ENCODE data around the gene SLC26A2.

Gene SLC26A2

DNA sequence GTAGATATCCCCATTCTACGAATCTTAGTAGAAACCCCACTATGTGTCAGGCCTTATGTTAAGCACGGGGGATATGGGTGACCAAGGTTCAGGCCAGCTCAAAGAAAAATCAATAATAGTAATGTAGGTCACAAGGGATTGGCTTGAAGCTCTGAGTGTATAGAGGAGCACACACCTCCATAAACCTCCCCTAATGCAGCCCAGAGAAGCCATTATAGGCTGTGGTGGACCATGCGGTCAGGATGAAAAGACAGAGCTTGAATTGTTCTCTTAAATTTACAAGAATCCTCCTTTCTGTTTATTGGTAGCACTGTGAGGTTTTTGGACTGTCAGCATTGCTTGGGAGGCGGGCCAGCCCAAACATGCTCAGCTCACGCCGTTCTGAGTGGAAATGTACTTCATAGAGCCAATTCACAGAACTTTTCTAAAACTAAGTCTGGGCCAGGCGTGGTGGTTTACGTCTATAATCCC is 25.1 kb upstream of the SLC26A2 start:
- Histone ChIP-seq H3K27me3 (ENCODE audit: insufficient read depth, low read depth, severe bottlenecking) (no peaks in the 10 kb centered on the region), H3K4me3 (ENCODE audit: low read depth, low read length) (no peak overlapping the region), H3K9me3 (ENCODE audit: severe bottlenecking) (no peaks in the 10 kb centered on the region), H3K27ac (no peak overlapping the region), H3K36me3 (no peaks in the 10 kb centered on the region)
- TF ChIP-seq, protein P1, sequence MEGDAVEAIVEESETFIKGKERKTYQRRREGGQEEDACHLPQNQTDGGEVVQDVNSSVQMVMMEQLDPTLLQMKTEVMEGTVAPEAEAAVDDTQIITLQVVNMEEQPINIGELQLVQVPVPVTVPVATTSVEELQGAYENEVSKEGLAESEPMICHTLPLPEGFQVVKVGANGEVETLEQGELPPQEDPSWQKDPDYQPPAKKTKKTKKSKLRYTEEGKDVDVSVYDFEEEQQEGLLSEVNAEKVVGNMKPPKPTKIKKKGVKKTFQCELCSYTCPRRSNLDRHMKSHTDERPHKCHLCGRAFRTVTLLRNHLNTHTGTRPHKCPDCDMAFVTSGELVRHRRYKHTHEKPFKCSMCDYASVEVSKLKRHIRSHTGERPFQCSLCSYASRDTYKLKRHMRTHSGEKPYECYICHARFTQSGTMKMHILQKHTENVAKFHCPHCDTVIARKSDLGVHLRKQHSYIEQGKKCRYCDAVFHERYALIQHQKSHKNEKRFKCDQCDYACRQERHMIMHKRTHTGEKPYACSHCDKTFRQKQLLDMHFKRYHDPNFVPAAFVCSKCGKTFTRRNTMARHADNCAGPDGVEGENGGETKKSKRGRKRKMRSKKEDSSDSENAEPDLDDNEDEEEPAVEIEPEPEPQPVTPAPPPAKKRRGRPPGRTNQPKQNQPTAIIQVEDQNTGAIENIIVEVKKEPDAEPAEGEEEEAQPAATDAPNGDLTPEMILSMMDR (IDR thresholded peaks at IDR 0.05; ENCODE audit: low read depth, low read length) = no peak
- DNase-seq = no peak

DNA sequence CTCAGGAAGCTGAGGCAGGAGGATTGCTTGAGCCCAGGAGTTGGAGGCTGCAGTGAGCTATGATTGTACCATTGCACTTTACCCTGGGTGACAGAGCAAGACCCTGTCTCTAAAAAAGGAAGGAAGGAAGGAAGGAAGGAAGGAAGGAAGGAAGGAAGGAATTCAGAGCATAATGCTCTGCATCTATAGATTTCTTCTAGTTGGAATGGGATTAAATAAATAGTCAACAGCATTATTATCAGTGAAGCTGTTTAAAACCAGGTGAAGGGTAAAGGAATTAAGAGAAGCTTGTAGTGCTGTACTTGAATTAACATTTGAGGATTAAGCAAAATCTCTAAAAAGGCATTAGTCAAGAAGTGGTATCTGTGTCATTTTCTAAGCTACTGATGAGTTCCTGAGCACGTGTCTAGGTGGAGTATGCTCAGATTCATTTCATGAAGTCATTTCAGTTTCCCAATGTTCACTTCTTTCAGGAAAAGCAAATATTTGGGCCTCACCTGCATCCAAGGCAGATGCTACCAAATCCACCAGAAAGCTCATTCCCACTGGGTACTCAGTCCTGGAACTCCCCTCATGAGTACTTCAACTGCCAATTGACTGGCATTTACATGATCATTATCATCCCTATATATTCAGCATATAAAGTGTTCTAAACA is 24.4 kb upstream of the SLC26A2 start:
- no peaks in the 10 kb centered on the region for H3K27me3 ChIP-seq (ENCODE audit: insufficient read depth, low read depth, severe bottlenecking)
- H3K36me3 ChIP-seq = no peaks in the 10 kb centered on the region
- no peak overlapping the region for H3K27ac ChIP-seq
- H3K9me3 ChIP-seq (ENCODE audit: severe bottlenecking) = no peaks in the 10 kb centered on the region
- TF ChIP-seq, protein P1 (IDR thresholded peaks at IDR 0.05; ENCODE audit: low read depth, low read length) = no peak
- H3K4me3 ChIP-seq (ENCODE audit: low read depth, low read length) = no peak overlapping the region
- DNase-seq = no peak

DNA sequence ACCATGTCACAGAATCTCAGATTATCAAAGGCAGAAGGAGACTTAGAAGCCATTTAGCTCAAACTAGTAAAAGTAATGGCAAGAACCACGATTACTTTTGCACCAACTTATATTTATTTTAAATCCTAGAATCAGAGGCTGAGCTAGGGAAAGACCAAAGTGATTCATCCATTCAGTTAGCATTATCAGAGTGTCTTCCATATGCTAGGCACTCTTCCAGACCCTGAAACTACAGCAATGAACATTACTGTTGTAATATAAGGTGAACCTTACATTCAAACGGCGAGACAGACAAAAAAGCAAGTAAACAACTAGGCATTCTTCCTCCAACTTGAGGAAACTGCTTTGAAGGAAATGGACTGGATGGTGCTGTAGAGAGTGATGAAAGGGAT is 23.9 kb upstream of the SLC26A2 start:
- H3K27ac ChIP-seq = no peak overlapping the region

DNA sequence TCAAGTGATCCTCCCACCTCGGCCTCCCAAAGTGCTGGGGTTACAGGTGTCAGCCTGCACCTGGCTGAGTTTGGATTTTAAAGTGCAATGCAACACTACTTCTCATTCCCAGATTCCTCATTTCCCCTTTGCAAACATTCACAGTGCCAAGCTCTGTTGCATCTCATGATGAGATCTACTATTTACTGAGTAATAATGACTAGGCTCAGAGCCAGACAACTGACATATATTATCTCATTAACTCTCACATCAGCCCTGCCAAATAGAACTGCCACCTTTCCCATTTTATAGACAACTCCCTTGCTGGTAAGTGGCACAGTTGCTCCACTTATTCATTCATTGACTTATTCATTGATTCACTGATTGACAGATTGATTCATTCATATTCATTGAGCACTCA is 22.9 kb upstream of the SLC26A2 start:
- DNase-seq = no peak
- H3K27ac ChIP-seq = no peak overlapping the region
- no peaks in the 10 kb centered on the region for H3K36me3 ChIP-seq
- TF ChIP-seq, protein P1 (IDR thresholded peaks at IDR 0.05; ENCODE audit: low read depth, low read length) = no peak
- H3K9me3 ChIP-seq (ENCODE audit: severe bottlenecking) = no peaks in the 10 kb centered on the region
- H3K27me3 ChIP-seq (ENCODE audit: insufficient read depth, low read depth, severe bottlenecking) = no peaks in the 10 kb centered on the region
- no peak overlapping the region for H3K4me3 ChIP-seq (ENCODE audit: low read depth, low read length)

More for the DNA sequence above, 23.9 kb upstream of the SLC26A2 start:
- Histone ChIP-seq H3K36me3 (no peaks in the 10 kb centered on the region), H3K4me3 (ENCODE audit: low read depth, low read length) (no peak overlapping the region), H3K27me3 (ENCODE audit: insufficient read depth, low read depth, severe bottlenecking) (no peaks in the 10 kb centered on the region), H3K9me3 (ENCODE audit: severe bottlenecking) (no peaks in the 10 kb centered on the region)
- TF ChIP-seq, protein P1 (IDR thresholded peaks at IDR 0.05; ENCODE audit: low read depth, low read length) = no peak
- no peak for DNase-seq

DNA sequence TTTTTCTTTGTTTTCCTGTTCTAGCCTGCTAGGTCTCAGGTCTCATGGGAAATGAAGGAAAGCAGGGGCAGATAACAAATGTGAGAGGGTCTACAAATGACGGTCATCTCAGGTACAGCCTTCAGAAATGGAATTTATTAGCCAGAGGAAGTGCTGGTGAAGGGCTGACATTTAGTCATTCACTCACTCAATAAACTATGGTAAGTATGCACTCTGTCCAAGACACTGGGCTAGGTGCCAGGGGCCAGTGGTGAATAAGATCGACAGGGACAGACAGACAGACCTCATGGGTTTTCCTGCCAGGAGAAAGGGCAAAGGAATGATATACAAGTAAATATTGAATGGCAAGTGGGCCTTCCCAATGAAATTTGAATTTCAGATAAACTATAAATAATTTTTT is 22.3 kb upstream of the SLC26A2 start:
- no peak overlapping the region for H3K27ac ChIP-seq
- H3K4me3 ChIP-seq (ENCODE audit: low read depth, low read length) = no peak overlapping the region
- no peaks in the 10 kb centered on the region for H3K27me3 ChIP-seq (ENCODE audit: insufficient read depth, low read depth, severe bottlenecking)
- TF ChIP-seq, protein P1 (IDR thresholded peaks at IDR 0.05; ENCODE audit: low read depth, low read length) = no peak
- H3K36me3 ChIP-seq = no peaks in the 10 kb centered on the region
- no peak for DNase-seq
- H3K9me3 ChIP-seq (ENCODE audit: severe bottlenecking) = no peaks in the 10 kb centered on the region

Measured in WERI-Rb-1 (cell line).